GM21360 (cell line): ENCODE measurements around the gene HNMT.
"Not testable (repeated sequence)": the region's sequence is repeated elsewhere in the genome, so short reads cannot be mapped to it uniquely, and the experiment has no call there.

ENCODE experiments used
- ATAC-seq: cut with Tn5 transposase; IDR thresholded peaks from one replicate; pipeline ENCODE4 v1.9.1; 2021; ENCODE audit warnings: mild to moderate bottlenecking, moderate library complexity; ENCODE audit not compliant: unreplicated experiment

HNMT gene

DNA sequence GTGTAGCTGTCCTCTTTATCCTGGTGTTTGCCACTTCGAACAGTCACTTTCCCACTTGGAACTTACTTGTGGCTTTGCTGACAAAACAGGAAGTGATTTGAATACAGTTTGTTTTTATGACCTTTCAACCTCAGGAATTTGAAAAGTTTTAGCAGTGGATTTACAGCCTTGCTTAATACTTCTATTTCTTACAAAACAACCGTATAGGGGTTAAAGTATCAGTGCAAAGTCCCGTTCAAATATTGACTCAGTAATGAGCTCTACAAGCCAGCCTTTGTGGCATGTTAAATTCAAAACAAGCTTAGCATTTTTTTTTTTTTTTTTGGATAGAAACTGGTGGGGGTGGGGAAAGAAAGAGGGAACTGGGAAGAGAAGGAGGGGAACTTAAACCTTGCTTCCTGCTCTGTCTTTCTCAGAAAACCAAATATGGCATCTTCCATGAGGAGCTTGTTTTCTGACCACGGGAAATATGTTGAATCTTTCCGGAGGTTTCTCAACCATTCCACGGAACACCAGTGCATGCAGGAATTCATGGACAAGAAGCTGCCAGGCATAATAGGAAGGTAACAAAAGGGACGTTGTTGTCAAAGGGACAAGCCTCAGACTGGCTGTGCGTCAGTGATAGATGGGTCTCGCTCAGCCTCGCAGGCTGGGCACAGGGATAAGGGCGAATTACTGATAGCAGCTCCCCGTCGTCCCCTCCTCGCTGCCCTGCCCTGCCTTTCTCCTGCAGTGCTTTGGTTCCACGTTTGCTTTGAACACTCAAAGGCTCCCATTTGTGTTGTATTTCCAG is at the start of gene HNMT:
HNMT (plus strand) TSS at position 408 of the 793 bp plus-strand sequence; CDS start at position 427, 19 bp downstream.
- no peak for ATAC-seq

GRCh38 chr2:137921105-137921880 is 43.0 kb upstream of the HNMT start:
- no peak for ATAC-seq

DNA sequence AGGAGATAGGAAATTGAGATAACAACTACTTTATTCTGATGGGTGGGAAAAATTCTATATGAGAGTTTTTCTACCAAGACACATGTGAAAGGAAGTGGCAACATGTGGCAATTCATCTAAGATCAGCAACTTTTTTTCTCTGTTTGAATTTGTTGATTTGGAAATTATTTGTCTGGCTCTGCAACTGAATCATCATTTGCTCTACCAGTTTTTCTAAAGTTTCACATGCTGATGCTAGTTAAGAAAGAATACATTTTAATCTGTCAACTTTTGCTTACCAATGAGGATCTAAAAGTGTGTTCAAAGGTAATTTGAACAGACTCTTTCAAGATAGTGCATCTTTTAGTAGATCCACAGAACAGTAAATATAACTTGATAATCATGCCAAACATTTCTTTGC is 42.1 kb upstream of the HNMT start:
- ATAC-seq: not testable (repeated sequence)

- ATAC-seq: no peak
These were observed 40.3 kb upstream of the HNMT start for GRCh38 chr2:137924019-137924418.

DNA sequence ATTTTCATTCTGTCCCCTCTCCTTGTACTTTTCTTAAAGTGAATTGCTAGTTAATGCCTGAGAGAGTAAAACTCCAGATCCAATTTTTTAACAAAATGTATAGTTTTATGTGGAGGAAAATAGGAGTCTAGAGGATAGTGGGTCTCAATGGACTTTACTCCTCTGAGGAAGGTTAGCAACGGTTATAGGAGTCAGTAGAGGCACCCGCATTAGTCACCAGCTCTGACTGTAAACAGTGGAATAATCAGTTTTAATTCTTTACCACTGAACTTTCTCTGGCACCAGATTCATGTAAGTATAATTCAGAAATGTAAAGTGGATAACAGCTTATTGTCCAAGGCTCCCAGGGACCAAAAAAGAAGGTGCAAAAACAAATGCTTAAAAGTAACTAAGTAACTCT is 38.7 kb upstream of the HNMT start:
- no peak for ATAC-seq

DNA sequence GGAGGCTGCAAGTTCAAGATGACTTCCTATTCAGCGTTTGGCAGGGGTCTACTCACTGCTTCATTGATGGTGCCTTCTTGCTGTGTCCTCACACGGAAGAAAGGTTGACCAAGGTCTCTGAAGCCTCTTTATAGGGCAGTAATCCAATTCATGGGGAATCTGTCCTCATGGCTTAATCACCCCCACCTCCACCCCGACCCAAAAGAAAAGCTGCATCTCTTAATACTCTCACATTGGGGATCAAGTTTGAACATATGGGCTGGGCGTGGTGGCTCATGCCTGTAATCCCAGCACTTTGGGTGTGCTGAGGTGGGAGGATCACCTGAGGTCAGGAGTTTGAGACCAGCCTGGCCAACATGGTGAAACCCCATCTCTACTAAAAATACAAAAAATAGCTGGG is 36.4 kb upstream of the HNMT start:
- no peak for ATAC-seq

- no peak for ATAC-seq
These were observed 35.4 kb upstream of the HNMT start for GRCh38 chr2:137928547-137929518.

GRCh38 chr2:137929519-137929916 is 34.8 kb upstream of the HNMT start:
- ATAC-seq: no peak

DNA sequence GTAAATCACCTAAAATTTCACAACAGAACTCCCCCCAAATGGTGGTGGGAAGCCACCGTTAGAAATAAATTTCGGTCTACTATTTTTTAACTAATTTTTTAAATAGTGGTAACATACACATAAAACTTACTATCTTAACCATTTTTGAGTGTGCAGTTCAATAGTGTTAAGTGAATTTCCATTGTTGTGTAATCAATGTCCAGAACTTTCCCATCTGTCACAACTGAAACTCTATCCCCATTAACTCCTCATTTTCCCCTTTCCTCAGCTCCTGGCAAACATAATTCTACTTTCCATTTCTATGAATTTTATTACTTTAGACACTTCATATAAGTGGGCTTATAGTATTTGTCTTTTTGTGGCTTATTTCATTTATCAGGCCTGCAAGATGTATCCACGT is 34.1 kb upstream of the HNMT start:
- no peak for ATAC-seq

DNA sequence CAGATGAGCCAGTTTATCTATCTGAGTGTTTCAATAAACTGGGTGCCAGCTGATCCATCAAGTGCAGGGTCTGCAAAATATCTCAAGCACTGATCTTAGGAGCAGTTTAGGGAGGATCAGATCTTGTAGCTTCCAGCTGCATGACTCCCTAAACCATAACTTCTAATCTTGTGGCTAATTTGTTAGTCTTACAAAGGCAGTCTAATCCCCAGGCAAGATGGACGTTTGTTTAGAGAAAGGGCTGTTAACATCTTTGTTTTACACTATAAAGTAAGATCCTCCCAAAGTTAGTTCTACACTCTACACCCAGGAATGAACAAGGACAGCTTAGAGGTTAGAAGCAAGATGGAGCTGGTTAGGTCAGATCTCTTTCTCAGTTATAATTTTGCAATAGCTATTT is 28.7 kb upstream of the HNMT start:
- ATAC-seq: no peak

DNA sequence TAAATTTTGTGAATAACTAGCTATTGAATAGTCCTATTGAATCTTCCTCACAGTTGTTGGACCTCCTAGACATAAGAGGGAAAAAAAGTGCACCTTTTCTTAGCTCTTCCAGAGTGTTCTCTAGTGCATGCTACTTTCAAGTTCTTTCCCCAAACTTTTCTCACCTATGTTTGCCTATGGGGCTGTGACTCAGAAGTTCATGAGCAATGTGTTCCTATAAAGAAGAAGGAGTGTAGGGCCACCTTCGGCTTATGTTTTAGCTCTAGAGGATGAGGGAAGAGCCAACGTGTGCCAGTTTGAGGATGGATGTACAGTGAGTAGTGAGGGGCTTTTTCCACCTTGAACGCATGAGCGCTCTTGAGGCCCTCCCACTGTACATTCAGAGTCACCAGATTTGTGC is 27.0 kb upstream of the HNMT start:
- no peak for ATAC-seq

DNA sequence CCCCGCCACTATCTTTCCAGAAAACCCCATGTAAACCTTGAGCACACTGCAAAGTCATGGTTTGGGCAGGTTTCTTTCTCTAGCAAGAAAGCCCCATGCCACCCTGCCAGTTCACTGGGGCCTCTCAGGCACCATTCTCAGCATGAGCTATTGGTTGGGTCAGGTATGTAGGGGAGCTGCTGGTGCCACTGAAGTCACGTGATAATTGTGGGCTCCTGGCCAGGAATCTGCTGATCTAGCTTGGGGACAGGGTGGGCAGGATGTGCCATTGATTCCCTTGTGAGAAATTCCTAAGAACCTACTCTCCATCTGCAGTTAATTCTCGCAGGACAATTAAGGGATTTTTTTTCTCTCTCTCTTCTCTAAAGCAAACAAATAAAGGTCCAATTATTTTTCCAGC is 26.5 kb upstream of the HNMT start:
- ATAC-seq: no peak

DNA sequence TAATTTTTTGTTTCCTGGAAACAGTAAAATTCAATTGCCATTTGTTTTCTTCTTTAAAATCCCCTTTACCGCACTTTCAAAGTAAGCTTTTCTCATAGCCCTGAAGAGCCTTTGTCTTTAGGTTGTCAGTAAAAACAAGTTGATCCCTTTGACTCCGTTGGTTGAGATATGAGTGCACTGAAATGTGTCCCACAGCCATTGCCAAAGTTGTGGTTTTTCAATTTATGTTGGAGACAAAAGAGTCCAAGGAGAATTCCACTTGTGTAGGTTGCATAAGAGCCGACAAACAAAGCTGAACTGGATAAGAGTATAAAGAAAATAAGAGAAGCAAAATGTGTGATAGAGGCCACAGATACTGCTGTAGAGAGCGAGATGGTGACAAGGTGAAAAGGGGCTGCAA is 26.1 kb upstream of the HNMT start:
- ATAC-seq: no peak

DNA sequence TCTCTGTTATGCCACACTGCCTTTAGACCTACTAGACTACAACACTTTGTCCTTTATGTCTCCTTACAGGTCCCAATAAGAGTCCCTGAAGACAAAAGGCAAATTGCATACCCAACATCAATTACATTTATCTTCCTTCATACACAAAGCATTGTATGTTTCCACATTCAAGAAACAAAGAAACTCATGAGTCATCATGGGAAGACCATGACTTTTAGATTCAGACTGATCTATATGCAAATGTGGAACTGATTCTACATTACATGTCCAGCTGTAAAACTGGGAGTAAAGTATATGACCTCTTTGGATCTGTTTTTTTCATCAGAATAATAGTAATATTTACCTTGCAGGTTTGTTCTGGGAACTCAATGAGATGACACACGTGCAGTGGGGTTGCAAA is 25.2 kb upstream of the HNMT start:
- ATAC-seq: no peak

DNA sequence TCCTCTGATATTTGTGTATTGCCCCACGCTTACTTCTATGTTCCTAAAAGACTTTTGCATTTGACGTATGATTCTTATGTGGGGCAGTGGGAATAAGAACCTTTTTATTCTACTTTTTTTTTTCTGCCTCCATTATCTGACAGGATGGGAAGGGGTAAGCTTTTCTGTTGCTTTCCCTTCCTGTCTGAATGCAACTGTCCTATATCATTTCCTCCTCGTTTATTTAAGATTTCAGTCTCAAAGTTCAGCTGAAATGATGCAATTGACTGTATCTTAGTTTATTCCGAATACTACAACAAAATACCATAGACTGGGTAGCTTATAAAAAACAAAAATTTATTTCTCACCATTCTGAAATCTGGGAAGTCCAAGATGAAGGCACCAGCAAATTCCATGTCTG is 24.1 kb upstream of the HNMT start:
- no peak for ATAC-seq

GRCh38 chr2:137942037-137942832 is 22.0 kb upstream of the HNMT start:
- ATAC-seq: no peak

GRCh38 chr2:137942833-137943677 is 21.2 kb upstream of the HNMT start:
- ATAC-seq: no peak

GRCh38 chr2:137943678-137944347 is 20.5 kb upstream of the HNMT start:
- no peak for ATAC-seq

DNA sequence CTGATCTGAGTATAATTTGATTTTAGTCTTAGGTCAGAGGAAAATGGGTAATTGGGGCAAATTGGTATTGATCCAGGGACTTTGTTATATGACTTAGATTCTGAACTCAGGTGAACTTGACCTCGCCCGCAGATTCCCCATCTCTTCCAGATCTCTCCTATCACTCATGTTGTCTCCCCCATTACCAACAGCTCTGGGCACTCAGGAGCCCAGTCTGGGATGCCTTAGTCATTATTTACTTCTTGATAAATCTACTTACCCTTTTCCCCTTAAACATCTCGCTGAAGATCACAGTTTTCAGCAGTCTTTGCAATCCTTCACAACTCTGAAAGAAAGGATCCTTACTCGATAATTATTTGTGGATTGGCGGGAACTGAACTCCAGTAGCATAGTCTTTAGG is 19.6 kb upstream of the HNMT start:
- ATAC-seq: no peak
